Smooth muscle cell (in vitro differentiated cells): ENCODE data around the gene RLN1. TPM values are rescaled to one million over a fixed set of nuclear protein-coding genes. Genes with fewer than 3 reads are reported as not detected.

Experiments
- DNase-seq: peaks from one replicate; lab custom pipeline; 2025; ENCODE audit not compliant: unreplicated experiment; lab: John Stamatoyannopoulos, UW
- H2AFZ ChIP-seq: fragments of 200-600 bp; sonication (generic); 2 replicates; pipeline ENCODE4 v1.6.0; 2016; ENCODE audit warnings: antibody characterized with exemption, low read depth, mild to moderate bottlenecking
- H3F3A ChIP-seq: fragments of 200-600 bp; sonication (generic); 2 replicates; pipeline ENCODE4 v1.6.0; 2017; ENCODE audit warnings: antibody characterized with exemption, low read depth
- H3K27ac ChIP-seq: fragments of 200-600 bp; sonication (generic); 2 replicates; pipeline ENCODE4 v1.5.1; 2016; ENCODE audit warnings: low read depth, mild to moderate bottlenecking
- H3K27me3 ChIP-seq: fragments of 200-600 bp; sonication (generic); 2 replicates; pipeline ENCODE4 v1.6.1; 2016; ENCODE audit warnings: low read depth, mild to moderate bottlenecking
- H3K36me3 ChIP-seq: fragments of 200-600 bp; sonication (generic); 2 replicates; pipeline ENCODE4 v1.5.1; 2016; ENCODE audit warnings: low read depth
- H3K4me1 ChIP-seq: fragments of 200-600 bp; sonication (generic); 2 replicates; pipeline ENCODE4 v1.5.1; 2016; ENCODE audit warnings: low read depth
- H3K4me2 ChIP-seq: fragments of 200-600 bp; sonication (generic); 2 replicates; pipeline ENCODE4 v1.6.0; 2016; ENCODE audit warnings: mild to moderate bottlenecking
- H3K4me3 ChIP-seq: fragments of 200-600 bp; sonication (generic); 2 replicates; pipeline ENCODE4 v1.5.1; 2016; ENCODE audit warnings: mild to moderate bottlenecking
- H3K79me2 ChIP-seq: fragments of 200-600 bp; sonication (generic); 2 replicates; pipeline ENCODE4 v1.6.0; 2016; ENCODE audit warnings: low read depth, mild to moderate bottlenecking
- H3K9ac ChIP-seq: fragments of 200-600 bp; sonication (generic); 2 replicates; pipeline ENCODE4 v1.6.0; 2016; ENCODE audit warnings: low read depth
- H3K9me3 ChIP-seq: fragments of 200-600 bp; sonication (generic); replicated peaks from 2 replicates; pipeline ENCODE4 v1.5.1; 2016; ENCODE audit warnings: low read depth
- H4K20me1 ChIP-seq: fragments of 200-600 bp; sonication (generic); 2 replicates; pipeline ENCODE4 v1.6.0; 2016; ENCODE audit warnings: low read depth
- CTCF ChIP-seq: fragments of 200-600 bp; sonication (generic); IDR thresholded peaks from 2 replicates; pipeline ENCODE4 v1.5.1; 2017; ENCODE audit warnings: borderline replicate concordance, mild to moderate bottlenecking, antibody characterized with exemption; ENCODE audit not compliant: insufficient read depth, poor library complexity, severe bottlenecking
- WGBS: methylation state at CpG from one replicate; pipeline ENCODE4 v1.1.7; 2016; ENCODE audit warnings: low lambda C conversion rate; 5-methylcytosine and 5-hydroxymethylcytosine counted together
- polyA plus RNA-seq: library from polyadenylated mRNA; unstranded; fragments of >200 nt; fragmentation: Nextera tagmentation; extraction: Ambion mirVana; gene quantifications from 2 replicates; pipeline ENCODE4 v1.2.1, GENCODE V29; 2016
- total RNA-seq: library from RNA; depleted of rRNA; stranded (reverse); fragments of >200 nt; gene quantifications from 2 replicates; pipeline ENCODE4 v1.2.3, GENCODE V29; 2014

The RLN1 gene
- total and polyA plus RNA-seq, 2 experiments from 2014 or later = not detected

DNA sequence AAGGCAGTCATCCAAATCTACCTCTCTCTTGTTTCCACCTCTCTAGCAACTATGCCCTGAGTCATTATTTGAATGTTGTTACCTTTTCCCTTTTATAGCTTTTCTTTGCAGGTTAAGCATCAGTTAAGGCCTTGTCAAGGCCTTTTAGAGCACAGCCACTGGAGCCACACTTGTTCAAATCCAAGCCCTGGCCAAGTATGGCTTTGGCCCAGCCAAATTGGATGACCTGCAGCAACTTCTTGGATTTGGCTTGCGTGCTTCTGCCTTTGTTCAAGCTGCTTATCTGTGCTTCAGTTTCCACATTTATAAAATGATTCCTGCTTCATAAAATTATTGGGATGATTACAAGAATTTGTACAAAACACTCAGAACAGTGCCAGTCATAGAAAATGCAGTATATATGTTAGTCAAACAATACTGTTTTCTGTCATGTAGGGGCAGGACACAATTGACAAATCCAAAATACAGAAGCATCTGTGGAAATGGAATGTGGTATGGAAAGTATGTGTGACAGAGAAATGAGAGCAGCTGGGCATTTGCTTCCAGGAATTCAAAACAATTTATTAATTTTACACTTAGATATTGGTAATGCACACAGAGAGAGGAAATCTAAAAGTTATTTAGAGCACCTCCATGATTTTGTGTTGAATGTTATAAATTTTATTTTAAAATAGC is 17.9 kb upstream of the RLN1 start:
- Histone ChIP-seq H2AFZ (no peak overlapping the region), H3K9me3 (no peaks in the 10 kb centered on the region), H3K27ac (no peak overlapping the region), H3K9ac (no peak overlapping the region), H3K4me2 (no peak overlapping the region), H3K36me3 (no peaks in the 10 kb centered on the region), H3K79me2 (no peaks in the 10 kb centered on the region), H4K20me1 (no peaks in the 10 kb centered on the region), H3K4me3 (no peak overlapping the region), H3K27me3 (no peaks in the 10 kb centered on the region), H3K4me1 (no peaks in the 10 kb centered on the region), H3F3A (no peaks in the 10 kb centered on the region)
- TF ChIP-seq CTCF = no peak
- 96% methylated on average over 1 of the region's 1 CpG for WGBS
- DNase-seq = no peak

DNA sequence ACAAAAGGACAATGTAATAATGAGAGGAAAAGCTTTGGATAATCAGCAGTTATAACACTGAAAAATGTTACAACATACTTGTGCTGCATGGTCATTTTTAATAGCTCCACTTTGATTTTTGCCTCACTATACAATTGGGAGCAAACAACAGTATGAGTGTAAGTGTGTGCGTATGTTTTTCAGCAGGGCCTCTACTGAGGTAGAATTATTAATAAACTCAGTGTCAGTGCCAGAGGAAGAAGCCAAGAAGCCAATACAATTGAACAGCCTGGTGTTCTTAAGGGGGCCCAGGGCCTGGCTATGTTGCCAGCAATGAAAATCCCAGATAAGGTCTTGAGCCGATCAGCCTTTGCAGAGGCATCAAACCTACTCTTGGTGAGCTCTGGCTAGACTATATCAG is 16.1 kb upstream of the RLN1 start:
- WGBS = 92% methylated on average over 2 of the region's 2 CpGs
- no peaks in the 10 kb centered on the region for H3K36me3 ChIP-seq
- H2AFZ ChIP-seq = no peak overlapping the region
- H3K9ac ChIP-seq = no peak overlapping the region
- no peaks in the 10 kb centered on the region for H3K4me1 ChIP-seq
- no peak for TF ChIP-seq CTCF
- H3F3A ChIP-seq = no peaks in the 10 kb centered on the region
- no peaks in the 10 kb centered on the region for H3K79me2 ChIP-seq
- no peak overlapping the region for H3K4me3 ChIP-seq
- H3K27ac ChIP-seq = no peak overlapping the region
- no peak overlapping the region for H3K4me2 ChIP-seq
- H3K9me3 ChIP-seq = no peaks in the 10 kb centered on the region
- H4K20me1 ChIP-seq = no peaks in the 10 kb centered on the region
- H3K27me3 ChIP-seq = no peaks in the 10 kb centered on the region
- DNase-seq = no peak

DNA sequence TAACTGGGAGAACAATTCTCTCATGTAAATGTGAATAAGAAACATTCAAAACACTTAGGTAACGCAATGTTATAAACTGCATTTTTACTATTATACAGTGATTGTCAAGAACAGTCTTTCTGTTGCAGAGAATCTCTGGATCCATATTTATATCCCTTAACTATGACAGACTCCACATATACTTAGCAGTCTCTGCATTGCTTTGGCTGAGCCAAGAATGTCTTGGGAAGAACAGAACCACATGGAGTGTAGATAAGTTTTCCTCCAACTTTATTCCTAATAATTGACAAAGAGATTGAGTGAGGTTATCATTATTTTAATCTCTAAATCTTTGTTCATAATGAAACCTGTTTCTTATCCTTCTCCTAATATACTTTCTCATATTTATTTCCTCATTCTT is 15.6 kb upstream of the RLN1 start:
- Histone ChIP-seq H3K79me2 (no peaks in the 10 kb centered on the region), H4K20me1 (no peaks in the 10 kb centered on the region), H3K4me3 (no peak overlapping the region), H3K9me3 (no peaks in the 10 kb centered on the region), H3K36me3 (no peaks in the 10 kb centered on the region), H2AFZ (no peak overlapping the region), H3K4me2 (no peak overlapping the region), H3F3A (no peaks in the 10 kb centered on the region), H3K27me3 (no peaks in the 10 kb centered on the region), H3K4me1 (no peaks in the 10 kb centered on the region), H3K27ac (no peak overlapping the region), H3K9ac (no peak overlapping the region)
- TF ChIP-seq CTCF = no peak
- 97% methylated on average over 1 of the region's 1 CpG for WGBS
- DNase-seq = no peak

- Histone ChIP-seq H3K27me3 (no peaks in the 10 kb centered on the region), H3K27ac (no peak overlapping the region), H3K4me2 (no peak overlapping the region), H3K4me3 (no peak overlapping the region), H3K9ac (no peak overlapping the region), H3K4me1 (no peaks in the 10 kb centered on the region), H3F3A (no peaks in the 10 kb centered on the region), H3K79me2 (no peaks in the 10 kb centered on the region), H2AFZ (no peak overlapping the region), H4K20me1 (no peaks in the 10 kb centered on the region), H3K9me3 (no peaks in the 10 kb centered on the region), H3K36me3 (no peaks in the 10 kb centered on the region)
- WGBS = 74% methylated on average over 2 of the region's 2 CpGs
- DNase-seq = no peak
- TF ChIP-seq CTCF = no peak
Measured at GRCh38 chr9:5354184-5354583, 14.5 kb upstream of the RLN1 start.
